SIG-M5 (cell line): Measurements from ENCODE around the gene SCUBE1.

Experiments used
- DNase-seq: peaks from one replicate; lab custom pipeline; 2025; lab: John Stamatoyannopoulos, UW

Gene SCUBE1

GRCh38 chr22:43198936-43199335, 144.2 kb downstream of the SCUBE1 start:
- no peak for DNase-seq

DNA sequence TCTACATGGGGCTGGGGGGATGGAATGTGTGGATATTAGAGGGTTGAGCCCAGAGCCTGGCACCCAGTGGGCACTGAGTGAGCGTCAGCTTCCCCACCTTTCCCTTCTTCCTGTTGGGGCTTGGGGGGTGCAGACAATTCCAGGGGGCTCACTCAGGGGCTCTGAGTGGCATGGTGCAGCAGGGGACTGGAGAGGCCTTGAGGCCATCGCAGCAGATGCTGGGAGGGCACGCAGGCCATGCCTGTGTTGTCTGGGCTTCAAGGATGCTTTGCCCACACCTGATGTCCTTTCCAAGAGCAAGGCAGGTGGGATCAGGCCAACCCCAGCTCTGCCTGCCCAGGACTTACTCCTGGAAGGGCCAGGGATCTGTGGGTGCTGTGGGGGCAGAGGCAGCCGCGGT, 145.0 kb downstream of the SCUBE1 start:
- DNase-seq, result no peak

DNA sequence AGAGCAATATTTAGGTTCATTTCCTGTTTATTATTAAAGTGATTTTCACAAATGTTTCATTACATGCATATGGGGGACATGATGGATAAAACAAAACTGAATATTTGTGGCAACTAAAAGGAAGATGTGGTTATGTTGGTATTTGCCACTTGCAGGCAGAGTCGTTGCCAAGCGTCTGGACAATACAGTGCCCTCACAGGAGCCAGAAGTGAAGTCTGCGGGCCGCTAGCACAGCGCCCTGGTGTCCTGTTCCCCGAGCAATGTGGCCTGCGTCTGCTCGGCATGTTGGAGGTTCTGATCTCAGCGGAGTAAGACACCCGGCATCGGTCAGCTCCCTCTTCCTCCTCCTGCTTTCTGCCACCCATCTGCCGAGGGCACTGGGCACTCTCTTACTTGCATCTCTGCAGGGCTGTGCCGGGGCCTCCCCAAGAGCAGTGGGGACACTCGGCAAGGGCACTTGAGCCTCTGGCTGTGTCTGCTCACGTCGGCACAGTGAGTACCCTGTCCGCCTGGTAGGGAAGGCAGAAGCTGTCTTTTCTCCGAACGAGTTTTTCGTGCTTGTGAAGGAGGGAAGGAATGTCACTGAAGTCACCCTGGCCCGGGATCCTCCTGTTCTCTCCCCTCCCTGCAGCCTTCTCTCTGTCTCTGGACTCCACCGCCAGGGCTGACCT, 145.8 kb downstream of the SCUBE1 start:
- DNase-seq, result no peak

DNA sequence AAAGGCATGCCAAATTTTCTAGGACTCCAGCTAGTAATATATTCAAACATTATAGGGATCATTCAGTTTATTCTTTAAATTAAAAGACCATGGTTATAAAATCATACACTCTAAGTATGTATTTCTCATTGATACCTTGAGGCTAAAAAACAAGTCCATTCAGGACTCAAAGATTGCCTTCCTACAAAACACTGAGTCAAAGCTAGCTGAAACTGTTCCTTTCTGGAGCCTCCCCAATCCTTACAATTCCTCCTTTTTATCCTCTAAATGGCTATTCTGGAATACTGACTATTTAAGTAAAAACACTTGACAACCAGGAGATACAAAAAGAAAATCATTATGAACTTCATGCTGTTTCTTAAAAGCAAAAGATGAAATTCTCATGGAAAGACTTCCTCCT, 151.3 kb downstream of the SCUBE1 start:
- DNase-seq, result no peak

GRCh38 chr22:43188829-43189545, 154.2 kb downstream of the SCUBE1 start:
- DNase-seq, result no peak

- DNase-seq, result peak; percentile 45
These were observed 155.7 kb downstream of the SCUBE1 start for GRCh38 chr22:43187171-43188099.

GRCh38 chr22:43186272-43187170, 156.7 kb downstream of the SCUBE1 start, which contains the start of gene TTLL12:
TTLL12 (minus strand) TSS chr22:43187134; CDS start chr22:43187069, 65 bp downstream.
- no peak for DNase-seq

GRCh38 chr22:43185860-43186261, 157.3 kb downstream of the SCUBE1 start:
- no peak for DNase-seq

GRCh38 chr22:43183496-43184277, 159.5 kb downstream of the SCUBE1 start:
- DNase-seq, result no peak

DNA sequence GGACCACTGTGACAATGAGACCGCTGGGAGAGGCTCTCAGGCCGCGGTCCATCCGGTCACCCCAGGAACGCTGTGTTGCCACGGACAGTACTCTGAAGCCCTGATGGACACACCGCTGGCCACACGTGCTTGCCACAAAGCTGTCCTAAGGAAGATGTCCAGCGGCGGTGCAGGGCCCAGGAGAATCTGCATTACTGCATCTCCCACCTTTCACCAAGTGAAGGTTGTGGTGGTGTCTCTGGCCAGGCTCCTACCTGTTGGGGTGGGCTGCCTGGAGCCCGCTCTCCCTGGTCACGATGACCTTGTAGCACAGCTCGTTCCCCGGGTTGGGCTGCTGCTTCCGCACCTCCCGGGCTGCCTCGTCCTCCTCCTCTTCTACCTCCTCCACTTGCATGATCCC, 160.4 kb downstream of the SCUBE1 start:
- DNase-seq, result no peak

DNA sequence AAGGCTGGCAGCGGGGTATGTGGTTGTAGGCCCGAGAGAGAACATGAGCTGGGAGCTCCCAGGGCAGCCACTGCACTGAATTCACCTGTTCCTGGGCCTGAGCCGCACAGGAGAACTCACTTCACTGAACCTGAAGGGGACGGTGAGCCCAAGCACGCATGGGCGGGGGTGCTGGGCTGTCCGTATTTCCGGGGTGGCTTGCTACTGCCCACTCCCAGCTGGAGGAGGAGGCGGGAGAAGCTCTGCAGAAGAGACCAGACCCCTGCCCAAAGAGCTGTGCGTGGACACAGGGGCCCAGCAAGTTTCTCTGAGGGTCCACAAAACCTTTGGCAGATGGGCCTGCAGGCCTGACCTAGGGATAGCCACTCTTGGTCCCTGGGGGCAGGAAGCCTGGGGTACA, 161.1 kb downstream of the SCUBE1 start:
- DNase-seq, result no peak

DNA sequence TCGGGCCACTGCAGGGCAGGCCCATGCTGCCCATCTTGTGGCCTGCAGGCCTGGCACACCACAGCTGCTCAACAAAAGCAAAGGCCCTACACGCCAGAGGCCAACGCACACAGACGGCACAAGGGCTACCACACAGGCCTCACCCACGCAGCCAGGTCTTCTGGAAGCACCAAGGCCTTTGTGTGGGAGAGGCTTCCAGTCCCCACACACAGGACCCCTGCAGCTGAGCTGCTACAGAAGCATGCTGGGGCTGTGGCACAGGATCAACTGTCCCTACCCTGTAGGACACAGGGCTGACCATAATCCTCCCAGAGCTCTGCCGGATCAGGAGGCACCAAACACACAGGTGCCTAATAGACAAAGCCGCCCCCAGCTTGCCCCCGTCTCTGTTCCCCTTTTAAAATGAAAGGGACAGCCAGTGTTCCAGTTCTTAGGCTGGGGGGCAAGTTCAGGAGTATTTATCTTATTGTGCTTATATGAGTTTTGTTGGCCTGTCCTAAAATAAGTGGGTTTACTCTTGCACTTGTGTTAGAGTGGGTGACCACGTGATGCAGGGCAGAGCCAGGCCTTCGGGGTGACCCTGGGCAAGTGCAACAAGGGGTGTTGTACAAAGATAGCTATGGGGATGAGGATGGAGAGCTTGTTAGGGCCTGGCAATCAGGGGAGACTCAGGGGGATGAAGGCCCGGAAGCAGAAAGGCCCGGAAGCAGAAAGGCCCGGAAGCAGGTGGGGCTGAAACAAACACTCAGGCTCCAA, 161.7 kb downstream of the SCUBE1 start:
- DNase-seq, result no peak

GRCh38 chr22:43180670-43181069, 162.5 kb downstream of the SCUBE1 start:
- no peak for DNase-seq

GRCh38 chr22:43179911-43180195, 163.3 kb downstream of the SCUBE1 start:
- DNase-seq, result no peak

DNA sequence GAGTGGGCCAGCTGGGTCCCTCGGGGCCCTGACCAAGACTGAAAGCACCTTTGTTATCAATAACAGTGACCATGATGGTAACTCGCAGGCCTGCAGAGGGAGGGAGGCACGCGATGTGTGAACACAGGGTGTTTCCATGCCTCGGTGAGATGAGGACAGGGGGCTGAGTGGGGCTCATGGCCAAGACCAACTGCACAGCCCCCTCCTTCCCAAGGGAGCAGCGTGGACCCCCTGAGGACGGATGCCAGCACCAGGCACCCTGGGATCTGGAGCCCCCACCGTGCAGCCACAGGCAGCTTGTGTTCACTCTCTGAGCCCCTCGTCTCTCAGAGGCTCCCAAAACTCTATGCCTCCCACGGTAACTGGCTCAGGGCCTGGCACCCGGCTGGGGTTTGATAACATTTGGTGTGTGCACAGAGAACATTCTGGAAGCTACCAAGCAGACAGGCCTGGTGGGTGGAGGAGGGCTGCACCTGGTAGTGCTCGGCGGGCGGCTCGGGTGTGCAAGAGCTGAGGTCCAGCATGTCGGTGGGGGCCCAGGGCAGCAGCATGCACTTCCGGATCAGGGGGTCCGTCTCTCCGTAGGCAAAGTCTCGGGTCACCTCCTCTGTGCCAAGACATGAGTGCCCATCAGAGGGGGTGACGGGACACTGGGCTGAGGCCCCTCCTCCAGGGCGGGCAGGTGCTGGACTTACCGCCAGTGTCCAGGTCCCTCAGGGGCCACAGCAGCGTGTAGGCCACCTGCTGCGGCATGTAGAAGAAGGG, 163.8 kb downstream of the SCUBE1 start:
- DNase-seq, result no peak

- DNase-seq, result no peak
These were observed 165.7 kb downstream of the SCUBE1 start for GRCh38 chr22:43177479-43177878.

GRCh38 chr22:43176090-43176489, 167.1 kb downstream of the SCUBE1 start:
- no peak for DNase-seq

DNA sequence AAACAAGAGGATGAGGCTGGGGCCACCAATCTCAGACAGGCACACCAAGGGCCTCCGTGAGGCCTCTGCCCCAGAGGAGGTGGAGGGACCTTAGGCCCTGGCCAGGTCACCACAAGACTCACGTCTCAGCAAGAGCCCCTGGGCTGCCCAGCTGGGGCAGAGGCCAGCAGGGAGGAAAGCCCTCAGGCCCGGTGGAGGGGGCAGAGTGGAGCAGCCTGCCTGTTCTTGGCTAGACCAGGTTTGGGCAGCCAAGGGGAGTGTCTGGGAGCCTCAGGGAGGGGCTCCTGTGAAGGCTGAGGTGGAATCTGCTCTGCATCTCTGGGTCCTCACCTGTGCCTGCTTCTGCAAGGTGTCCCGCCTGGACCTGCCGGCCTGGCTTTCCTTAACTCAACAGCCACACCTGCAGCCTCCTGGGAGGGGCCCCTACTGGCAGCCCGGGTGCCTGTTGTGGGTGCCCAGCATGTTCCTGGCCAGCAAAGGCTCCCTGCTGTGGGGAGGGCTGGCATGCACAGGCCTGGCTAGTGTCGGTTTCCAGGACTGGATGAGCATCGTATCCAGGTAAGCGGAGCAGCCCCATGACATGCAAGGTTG, 168.1 kb downstream of the SCUBE1 start:
- DNase-seq, result no peak
